ENCODE data around the gene RPH3AL. TPM values are rescaled to one million over a fixed set of nuclear protein-coding genes. Genes with fewer than 3 reads are reported as not detected.
"Not testable (repeated sequence)": the region's sequence is repeated elsewhere in the genome, so short reads cannot be mapped to it uniquely, and the experiment has no call there.

The RPH3AL gene
- total RNA-seq, 4 donors from 2014 or later: 10.0 to 51.1 (median 25.7) TPM

DNA sequence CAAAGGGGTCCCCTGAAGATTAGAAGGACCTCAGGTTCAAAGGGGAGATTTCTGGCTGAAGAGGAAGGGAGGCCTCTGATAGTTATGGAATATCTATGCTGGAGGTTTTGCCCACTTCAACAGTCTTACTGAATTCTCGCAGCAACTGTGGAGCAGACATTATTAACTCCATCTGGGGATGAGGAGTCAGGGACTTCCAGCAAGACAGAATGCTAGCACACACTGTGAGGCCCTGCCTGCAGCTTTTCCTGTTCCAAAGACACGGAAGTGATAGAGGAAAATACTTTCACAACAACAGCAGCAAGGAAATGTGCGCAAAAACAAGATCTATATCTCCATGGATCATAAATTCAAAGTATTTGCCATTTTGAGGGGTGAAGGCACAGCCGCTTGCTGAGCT lies 72.8 kb downstream of the RPH3AL start:
- TF ChIP-seq, protein P1, sequence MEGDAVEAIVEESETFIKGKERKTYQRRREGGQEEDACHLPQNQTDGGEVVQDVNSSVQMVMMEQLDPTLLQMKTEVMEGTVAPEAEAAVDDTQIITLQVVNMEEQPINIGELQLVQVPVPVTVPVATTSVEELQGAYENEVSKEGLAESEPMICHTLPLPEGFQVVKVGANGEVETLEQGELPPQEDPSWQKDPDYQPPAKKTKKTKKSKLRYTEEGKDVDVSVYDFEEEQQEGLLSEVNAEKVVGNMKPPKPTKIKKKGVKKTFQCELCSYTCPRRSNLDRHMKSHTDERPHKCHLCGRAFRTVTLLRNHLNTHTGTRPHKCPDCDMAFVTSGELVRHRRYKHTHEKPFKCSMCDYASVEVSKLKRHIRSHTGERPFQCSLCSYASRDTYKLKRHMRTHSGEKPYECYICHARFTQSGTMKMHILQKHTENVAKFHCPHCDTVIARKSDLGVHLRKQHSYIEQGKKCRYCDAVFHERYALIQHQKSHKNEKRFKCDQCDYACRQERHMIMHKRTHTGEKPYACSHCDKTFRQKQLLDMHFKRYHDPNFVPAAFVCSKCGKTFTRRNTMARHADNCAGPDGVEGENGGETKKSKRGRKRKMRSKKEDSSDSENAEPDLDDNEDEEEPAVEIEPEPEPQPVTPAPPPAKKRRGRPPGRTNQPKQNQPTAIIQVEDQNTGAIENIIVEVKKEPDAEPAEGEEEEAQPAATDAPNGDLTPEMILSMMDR (IDR thresholded peaks at IDR 0.05): no peak
- ATAC-seq (ENCODE audit: low FRiP score) (no peak), DNase-seq (ENCODE audit: low spot score) (no peak)

DNA sequence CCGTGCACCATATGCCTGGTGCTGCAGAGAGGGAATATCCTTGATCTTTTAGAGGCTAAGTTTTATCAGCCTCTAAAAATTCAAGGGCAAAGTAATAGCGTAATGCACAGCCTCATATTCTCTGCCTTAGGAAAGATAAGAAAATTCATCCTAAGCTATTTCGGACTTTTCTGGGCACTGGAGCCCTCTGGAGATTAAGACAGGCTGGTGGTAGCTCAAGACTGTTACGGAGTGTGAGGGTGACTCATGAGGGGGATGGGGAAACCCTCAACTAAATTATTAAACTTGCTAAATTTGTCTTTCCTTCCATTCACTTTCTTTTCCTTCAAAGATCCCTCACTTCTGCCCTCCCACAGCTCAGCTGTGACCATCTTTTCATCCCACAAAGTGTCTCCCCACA lies 73.3 kb downstream of the RPH3AL start:
- DNase-seq (ENCODE audit: low spot score) (no peak), ATAC-seq (ENCODE audit: low FRiP score) (no peak)
- TF ChIP-seq, protein P1 (IDR thresholded peaks at IDR 0.05): no peak

DNA sequence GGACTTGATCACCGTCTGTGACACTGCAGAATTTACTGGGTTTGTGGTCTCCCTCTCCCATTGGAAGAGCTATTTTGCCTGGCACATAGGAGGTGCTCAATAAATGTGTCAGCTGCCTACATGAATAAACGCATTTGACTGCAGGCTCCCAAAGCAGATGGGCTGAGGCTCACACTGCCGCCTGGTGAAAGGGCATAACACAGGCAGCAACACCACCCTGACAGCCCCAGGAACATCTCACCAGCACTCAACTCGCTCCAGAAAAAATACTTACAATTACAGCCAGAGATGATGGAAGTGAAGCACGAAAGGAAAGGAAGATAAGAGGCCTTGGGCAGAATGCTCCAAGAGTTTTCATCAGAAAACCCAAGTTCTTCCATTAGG lies 73.9 kb downstream of the RPH3AL start:
- DNase-seq (ENCODE audit: low spot score) (no peak), ATAC-seq (ENCODE audit: low FRiP score) (no peak)
- TF ChIP-seq, protein P1 (IDR thresholded peaks at IDR 0.05): no peak

DNA sequence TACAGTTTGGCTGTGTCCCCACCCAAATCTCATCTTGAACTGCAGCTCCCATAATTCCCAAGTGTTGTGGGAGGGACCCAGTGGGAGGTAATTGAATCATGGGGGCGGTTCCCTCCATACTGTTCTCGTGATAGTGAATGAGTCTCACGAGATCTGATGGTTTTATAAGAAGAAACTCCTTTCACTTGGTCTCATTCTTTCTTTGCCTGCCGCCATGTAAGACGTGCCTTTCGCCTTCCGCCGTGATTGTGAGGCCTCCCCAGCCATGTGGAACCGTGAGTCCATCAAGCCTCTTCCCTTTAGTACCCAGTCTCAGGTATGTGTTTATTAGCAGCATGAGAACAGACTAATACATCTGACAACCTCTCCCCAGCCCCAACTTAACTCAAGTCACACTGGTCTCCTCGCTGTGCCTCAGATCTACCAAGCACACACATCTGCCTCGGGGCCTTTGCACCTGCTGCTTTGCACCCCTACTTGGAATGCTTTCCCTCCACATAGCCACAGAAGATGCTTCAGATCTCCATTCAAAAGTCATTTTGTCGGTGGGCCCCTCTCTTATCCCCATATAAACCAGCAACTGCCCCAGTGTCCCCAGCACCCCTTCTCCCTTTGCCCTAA lies 74.4 kb downstream of the RPH3AL start:
- TF ChIP-seq, protein P1 (IDR thresholded peaks at IDR 0.05): no peak
- no peak for DNase-seq (ENCODE audit: low spot score)
- ATAC-seq (ENCODE audit: low FRiP score): no peak

DNA sequence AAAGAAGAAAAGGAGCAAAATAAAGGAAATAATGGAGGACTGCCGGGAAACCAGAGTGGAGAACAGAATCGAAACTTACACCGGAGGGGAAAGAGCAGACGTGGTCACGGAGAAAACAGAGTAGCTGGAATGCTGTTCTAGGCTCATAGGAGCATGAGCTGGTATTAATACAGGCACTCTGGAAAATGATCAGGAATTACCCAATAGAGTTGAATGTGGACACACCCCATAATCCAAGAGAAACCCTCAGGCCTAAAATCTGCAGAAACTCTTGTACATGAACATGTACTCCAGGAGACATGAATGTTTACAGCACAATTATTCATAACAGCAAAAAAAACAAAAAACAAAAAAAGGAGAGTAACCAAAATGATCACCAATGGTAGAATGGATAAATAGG lies 77.7 kb downstream of the RPH3AL start:
- ATAC-seq (ENCODE audit: low FRiP score) (no peak), DNase-seq (ENCODE audit: low spot score) (no peak)
- TF ChIP-seq, protein P1 (IDR thresholded peaks at IDR 0.05): no peak

DNA sequence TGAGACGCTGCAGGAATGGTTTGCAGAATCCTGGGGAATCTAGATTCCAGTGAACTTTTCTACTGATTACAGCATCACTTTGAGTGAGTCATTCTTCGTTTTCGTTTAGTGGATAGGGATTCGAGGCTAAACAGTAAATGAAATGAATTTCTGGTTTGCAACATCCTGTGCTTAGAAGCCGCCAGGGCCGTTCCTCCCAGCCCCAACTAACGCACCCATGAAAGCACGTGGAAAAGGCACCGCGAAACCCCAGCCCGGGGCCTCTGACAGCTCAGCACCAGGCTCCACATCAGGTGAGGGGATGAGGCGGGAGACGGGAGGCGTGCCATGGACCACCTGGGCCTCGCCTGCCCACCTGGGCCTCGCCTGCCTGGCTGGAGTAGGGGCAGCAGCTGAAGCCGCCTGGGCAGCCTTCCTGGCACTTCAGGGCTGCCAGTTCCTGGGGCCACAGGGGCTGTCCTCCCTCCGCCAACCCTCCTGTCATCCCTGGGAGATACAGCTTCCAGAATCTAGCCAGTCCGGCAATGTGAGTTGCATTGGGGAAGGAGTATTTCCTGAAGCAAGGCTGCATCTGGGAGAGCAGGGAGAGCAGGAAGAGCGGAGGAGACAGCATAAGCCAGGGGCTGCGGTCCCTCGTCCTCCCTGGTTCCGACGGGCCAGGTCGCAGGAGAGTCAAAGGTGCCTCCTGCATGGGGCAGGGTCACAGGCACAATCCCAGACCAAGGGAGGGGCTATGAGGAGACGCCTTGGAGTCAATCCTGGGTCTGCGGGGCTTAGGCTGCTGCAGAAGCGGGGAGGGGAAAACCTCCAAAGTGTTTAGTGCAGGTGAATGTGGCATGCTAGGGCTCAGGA lies 78.4 kb downstream of the RPH3AL start:
- ATAC-seq (ENCODE audit: low FRiP score) (no peak), DNase-seq (ENCODE audit: low spot score) (no peak)
- TF ChIP-seq, protein P1 (IDR thresholded peaks at IDR 0.05): no peak

DNA sequence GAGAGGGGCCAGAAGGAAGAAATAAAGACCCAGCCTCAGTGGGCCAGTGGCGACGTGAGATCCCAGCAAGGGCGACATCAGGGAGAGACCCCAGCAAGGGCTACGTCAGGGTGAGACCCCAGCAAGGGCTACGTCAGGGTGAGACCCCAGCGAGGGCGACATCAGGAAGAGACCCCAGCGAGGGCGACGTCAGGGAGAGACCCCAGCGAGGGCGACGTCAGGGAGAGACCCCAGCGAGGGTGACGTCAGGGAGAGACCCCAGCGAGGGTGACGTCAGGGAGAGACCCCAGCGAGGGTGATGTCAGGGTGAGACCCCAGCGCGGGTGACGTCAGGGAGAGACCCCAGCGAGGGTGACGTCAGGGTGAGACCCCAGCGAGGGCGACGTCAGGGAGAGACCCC lies 79.8 kb downstream of the RPH3AL start:
- ATAC-seq (ENCODE audit: low FRiP score); DNase-seq (ENCODE audit: low spot score): not testable (repeated sequence)

DNA sequence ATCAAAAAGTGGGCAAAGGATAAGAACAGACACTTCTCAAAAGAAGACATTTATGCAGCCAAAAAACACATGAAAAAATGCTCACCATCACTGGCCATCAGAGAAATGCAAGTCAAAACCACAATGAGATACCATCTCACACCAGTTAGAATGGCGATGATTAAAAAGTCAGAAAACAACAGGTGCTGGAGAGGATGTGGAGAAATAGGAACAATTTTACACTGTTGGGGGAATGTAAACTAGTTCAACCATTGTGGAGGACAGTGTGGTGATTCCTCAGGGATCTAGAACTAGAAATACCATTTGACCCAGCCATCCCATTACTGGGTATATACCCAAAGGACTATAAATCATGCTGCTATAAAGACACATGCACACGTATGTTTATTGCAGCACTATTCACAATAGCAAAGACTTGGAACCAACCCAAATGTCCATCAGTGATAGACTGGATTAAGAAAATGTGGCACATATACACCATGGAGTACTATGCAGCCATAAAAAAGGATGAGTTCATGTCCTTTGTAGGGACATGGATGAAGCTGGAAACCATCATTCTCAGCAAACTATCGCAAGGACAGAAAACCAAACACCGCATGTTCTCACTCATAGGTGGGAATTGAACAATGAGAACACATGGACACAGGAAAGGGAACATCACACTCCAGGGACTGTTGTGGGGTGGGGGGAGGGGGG lies 80.5 kb downstream of the RPH3AL start:
- ATAC-seq (ENCODE audit: low FRiP score); DNase-seq (ENCODE audit: low spot score): not testable (repeated sequence)

Data from omental fat pad (tissue), 4 donors.